IMR-90 (cell line): ENCODE measurements around the gene CPSF4L. TPM values are rescaled to one million over a fixed set of nuclear protein-coding genes. Genes with fewer than 3 reads are reported as not detected.

Experiments used
- ATAC-seq: fragments of 200-7000 bp; cut with Tn5 transposase; 2 replicates; pipeline ENCODE4 v1.9.1; 2020; ENCODE audit warnings: low read depth, mild to moderate bottlenecking, moderate library complexity
- BruUV-seq: library from RNA; stranded (reverse); fragments of 400-500 nt; replicated peaks from 2 replicates; lab custom pipeline; 2021; lab: Mats Ljungman, UMichigan
- CTCF ChIA-PET: fragments of 300-600 bp; formaldehyde crosslinking; extraction: SDS; loops from one replicate; lab custom pipeline; 2021; ENCODE audit warnings: antibody characterized with exemption; lab: Yijun Ruan, JAX
- POLR2A ChIA-PET: fragments of 300-600 bp; sonication (Branson Sonifier 250); formaldehyde crosslinking; loops from one replicate; lab custom pipeline; 2022; ENCODE audit warnings: antibody characterized with exemption; ENCODE audit not compliant: unreplicated experiment; lab: Charles Lee
- DNase-seq: peaks from one replicate; pipeline ENCODE4 v3.0.0; 2013
- H2AFZ ChIP-seq: replicated peaks from 2 replicates; pipeline ENCODE3; 2013; ENCODE audit warnings: low read length, mild to moderate bottlenecking; ENCODE audit not compliant: poor library complexity
- H2AK5ac ChIP-seq: 2 replicates; pipeline ENCODE4 v1.6.1; 2013; ENCODE audit warnings: low read depth, low read length, inconsistent platforms
- H2AK9ac ChIP-seq: replicated peaks from 2 replicates; pipeline ENCODE3; 2013; ENCODE audit warnings: mild to moderate bottlenecking, low read depth, low read length, moderate library complexity; ENCODE audit not compliant: poor library complexity
- H2BK120ac ChIP-seq: 2 replicates; pipeline ENCODE4 v1.6.1; 2013; ENCODE audit warnings: low read depth, low read length, inconsistent platforms
- H2BK15ac ChIP-seq: 3 replicates; pipeline ENCODE4 v1.6.1; 2013; ENCODE audit warnings: low read depth, low read length, inconsistent platforms
- H2BK20ac ChIP-seq: 2 replicates; pipeline ENCODE4 v1.6.1; 2013; ENCODE audit warnings: low read depth, mild to moderate bottlenecking, inconsistent platforms, low read length, moderate library complexity
- H2BK5ac ChIP-seq: 2 replicates; pipeline ENCODE4 v1.6.1; 2013; ENCODE audit warnings: mild to moderate bottlenecking, low read depth, low read length, inconsistent platforms; ENCODE audit not compliant: poor library complexity, severe bottlenecking
- H3K14ac ChIP-seq: replicated peaks from 2 replicates; pipeline ENCODE4 v1.6.1; 2013; ENCODE audit warnings: low read depth, low read length, inconsistent platforms
- H3K18ac ChIP-seq: 2 replicates; pipeline ENCODE4 v1.6.1; 2013; ENCODE audit warnings: low read depth, low read length, control low read depth
- H3K23ac ChIP-seq: 2 replicates; pipeline ENCODE4 v1.6.1; 2013; ENCODE audit warnings: low read depth, low read length, inconsistent platforms
- H3K27ac ChIP-seq: 2 replicates; pipeline ENCODE4 v1.5.1; 2013; ENCODE audit warnings: mild to moderate bottlenecking, control low read depth, low read length; ENCODE audit not compliant: insufficient read depth
- H3K27me3 ChIP-seq: 2 replicates; pipeline ENCODE4 v1.6.1; 2013; ENCODE audit warnings: low read length; ENCODE audit not compliant: control insufficient read depth, insufficient read depth
- H3K36me3 ChIP-seq: 2 replicates; pipeline ENCODE4 v1.6.1; 2013; ENCODE audit warnings: low read length, mixed read lengths; ENCODE audit not compliant: control insufficient read depth, insufficient read depth
- H3K4ac ChIP-seq: 2 replicates; pipeline ENCODE4 v1.6.1; 2013; ENCODE audit warnings: low read depth, low read length, inconsistent platforms
- H3K4me1 ChIP-seq: 2 replicates; pipeline ENCODE4 v1.6.1; 2013; ENCODE audit warnings: low read length, mixed read lengths; ENCODE audit not compliant: control insufficient read depth, insufficient read depth
- H3K4me2 ChIP-seq: 2 replicates; pipeline ENCODE4 v1.6.1; 2013; ENCODE audit warnings: low read depth, mild to moderate bottlenecking, control low read depth, low read length, moderate library complexity
- H3K4me3 ChIP-seq: 2 replicates; pipeline ENCODE4 v1.5.1; 2013; ENCODE audit warnings: low read depth, mild to moderate bottlenecking, control low read depth, low read length, moderate library complexity; ENCODE audit not compliant: insufficient read depth
- H3K56ac ChIP-seq: 2 replicates; pipeline ENCODE4 v1.6.1; 2013; ENCODE audit warnings: low read length, inconsistent platforms; ENCODE audit not compliant: insufficient read depth; ENCODE audit errors: extremely low read depth
- H3K79me1 ChIP-seq, 2 experiments: 2 replicates each; pipeline ENCODE4 v1.6.1; 2013; ENCODE audit warnings: low read length in 2 of 2, inconsistent platforms in 1 of 2, low read depth in 1 of 2
- H3K9ac ChIP-seq: 2 replicates; pipeline ENCODE4 v1.6.1; 2013; ENCODE audit warnings: low read depth, low read length, control low read depth
- H3K9me1 ChIP-seq: 2 replicates; pipeline ENCODE4 v1.6.1; 2013; ENCODE audit warnings: low read length, inconsistent platforms; ENCODE audit not compliant: insufficient read depth
- H3K9me3 ChIP-seq: 2 replicates; pipeline ENCODE4 v1.6.1; 2013; ENCODE audit warnings: low read length; ENCODE audit not compliant: control insufficient read depth, insufficient read depth
- H4K20me1 ChIP-seq: 2 replicates; pipeline ENCODE4 v1.6.1; 2013; ENCODE audit warnings: low read length, inconsistent platforms; ENCODE audit not compliant: insufficient read depth
- H4K5ac ChIP-seq: 2 replicates; pipeline ENCODE4 v1.6.1; 2013; ENCODE audit warnings: mild to moderate bottlenecking, low read depth, low read length, control low read depth
- H4K8ac ChIP-seq, 2 experiments: 2 replicates each; pipeline ENCODE4 v1.6.1; 2013; ENCODE audit warnings: low read depth in 2 of 2, low read length in 2 of 2, control low read depth in 1 of 2, inconsistent platforms in 1 of 2
- H4K91ac ChIP-seq: 2 replicates; pipeline ENCODE4 v1.6.1; 2013; ENCODE audit warnings: low read depth, low read length, inconsistent platforms; ENCODE audit not compliant: insufficient read depth
- MXI1 ChIP-seq: IDR thresholded peaks from 2 replicates; pipeline ENCODE4 v1.6.1; 2012; ENCODE audit warnings: low read depth, mild to moderate bottlenecking, low read length, moderate library complexity, borderline replicate concordance
- WGBS, 2 experiments: methylation state at CpG; one replicate each; pipeline versions ENCODE4 v1.1.5 to v1.1.7; 2013; ENCODE audit warnings: missing lambda C conversion rate in 2 of 2; ENCODE audit not compliant: insufficient read length in 1 of 2; ENCODE audit errors: extremely low coverage in 2 of 2; 5-methylcytosine and 5-hydroxymethylcytosine counted together
- dilution Hi-C: fragments of 300-500 bp; cut with HindIII; formaldehyde crosslinking; loops from one replicate; pipeline ENCODE4 v1.14.3; 2018; ENCODE audit warnings: low sequenced_read_pairs; ENCODE audit not compliant: unreplicated experiment
- in situ Hi-C: fragments of 300-500 bp; cut with MboI; formaldehyde crosslinking; loops from 3 replicates; pipeline ENCODE4 v1.14.3; 2019; ENCODE audit warnings: low sequenced_read_pairs, inconsistent platforms, mixed read lengths
- intact Hi-C: fragments of 100-400 bp; cut with micrococcal nuclease; formaldehyde crosslinking; loops from 2 replicates; pipeline ENCODE4 v1.10.0; 2022
- polyA plus RNA-seq, 3 experiments: library from polyadenylated mRNA; depleted of rRNA; stranded (reverse); fragments of >200 nt; gene quantifications; 2 replicates each; pipeline ENCODE4 v1.2.3, GENCODE V29; 2012; ENCODE audit warnings: low replicate concordance in 1 of 3
- total RNA-seq: library from RNA; depleted of rRNA; stranded (reverse); fragments of >200 nt; gene quantifications from 2 replicates; pipeline ENCODE4 v1.2.3, GENCODE V29; 2012

The CPSF4L gene
- total and polyA plus RNA-seq, 2 of the 4 experiments (the other 2 are of a cell fraction), result not detected

DNA sequence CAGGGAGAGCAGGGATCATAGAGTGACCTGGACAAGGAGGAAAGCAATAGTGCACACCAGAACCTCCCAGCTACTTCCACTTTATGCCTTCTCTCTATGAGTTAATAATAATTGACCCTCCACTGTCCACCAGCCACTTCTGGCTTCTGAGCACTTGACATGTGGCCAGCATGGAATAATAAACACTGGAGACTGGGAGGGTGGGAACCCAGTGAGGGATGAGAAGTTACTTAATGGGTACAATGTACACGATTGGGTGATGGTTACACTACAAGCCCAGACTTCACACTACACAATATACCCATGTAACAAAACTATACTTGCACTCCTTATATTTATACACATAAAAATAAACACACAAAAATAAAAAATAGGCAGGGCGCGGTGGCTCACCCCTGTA, 38.7 kb upstream of the CPSF4L start:
- Histone ChIP-seq H3K9me1 (peaks cover 11% of the 10 kb centered on the region), H3K79me1 (peaks cover 19 to 60% of the 10 kb centered on the region in 2 experiments), H2AFZ (no peak overlapping the region), H3K18ac (no peak overlapping the region), H4K5ac (no peak overlapping the region), H3K14ac (no peak overlapping the region), H3K27ac (no peak overlapping the region), H3K9me3 (no peaks in the 10 kb centered on the region), H2AK9ac (no peak overlapping the region), H4K8ac (no peak overlapping the region), H2BK15ac (no peak overlapping the region), H3K4me1 (peaks cover 24% of the 10 kb centered on the region), H2BK20ac (no peak overlapping the region), H3K23ac (no peak overlapping the region; the same call in 1 of the 2 replicates), H2AK5ac (0 out of 2 replicates have a peak overlapping the region, but pooled peaks have one; percentile 40), H3K4me2 (no peak overlapping the region), H3K9ac (no peak overlapping the region), H2BK5ac (no peak overlapping the region), H4K20me1 (peaks cover 37% of the 10 kb centered on the region), H2BK120ac (no peak overlapping the region), H4K91ac (no peak overlapping the region), H3K4ac (peak overlapping the region; percentile 29; the same call in 1 of the 2 replicates), H3K4me3 (no peak overlapping the region), H3K36me3 (peaks cover 3% of the 10 kb centered on the region; the same call in 1 of the 2 replicates), H3K27me3 (no peaks in the 10 kb centered on the region), H3K56ac (no peak overlapping the region)
- WGBS, 2 experiments, result no CpG with 5 or more reads among the region's 3 CpGs
- dilution Hi-C loops, result no loop called here
- no TSS peak for BruUV-seq
- no peak for TF ChIP-seq MXI1
- DNase-seq (no peak), ATAC-seq (no peak)
- CTCF ChIA-PET, result no interaction called here
- in situ Hi-C loops, result no loop called here
- intact Hi-C loops, result no loop called here
- POLR2A ChIA-PET, result no interaction called here
